Ishikawa (cell line): Measurements from ENCODE around the gene PAFAH2.

Experiments used
- CEBPB ChIP-seq: IDR thresholded peaks from 2 replicates; pipeline ENCODE4 v1.6.1; 2012
- CREB1 ChIP-seq: IDR thresholded peaks from 2 replicates; pipeline ENCODE4 v1.6.1; 2012; ENCODE audit warnings: low read depth
- EGR1 ChIP-seq: IDR thresholded peaks from 2 replicates; pipeline ENCODE4 v1.6.1; 2012
- EP300 ChIP-seq: IDR thresholded peaks from 2 replicates; pipeline ENCODE4 v1.6.1; 2012; ENCODE audit warnings: borderline replicate concordance
- FOXM1 ChIP-seq: IDR thresholded peaks from 2 replicates; pipeline ENCODE4 v1.6.1; 2012; ENCODE audit warnings: low read depth, borderline replicate concordance
- MAX ChIP-seq: IDR thresholded peaks from 2 replicates; pipeline ENCODE4 v1.6.1; 2012
- NFIC ChIP-seq: IDR thresholded peaks from 2 replicates; pipeline ENCODE4 v1.6.1; 2012
- RAD21 ChIP-seq: IDR thresholded peaks from 2 replicates; pipeline ENCODE4 v1.6.1; 2012; ENCODE audit warnings: low read depth
- TAF1 ChIP-seq: IDR thresholded peaks from 2 replicates; pipeline ENCODE4 v1.6.1; 2012; ENCODE audit warnings: low read depth, mild to moderate bottlenecking
- TCF12 ChIP-seq: IDR thresholded peaks from 2 replicates; pipeline ENCODE4 v1.6.1; 2012; ENCODE audit warnings: low read depth
- TEAD4 ChIP-seq: IDR thresholded peaks from 2 replicates; pipeline ENCODE4 v1.6.1; 2012
- USF1 ChIP-seq: IDR thresholded peaks from 2 replicates; pipeline ENCODE4 v1.6.1; 2012
- YY1 ChIP-seq: IDR thresholded peaks from 2 replicates; pipeline ENCODE4 v1.6.1; 2012; ENCODE audit warnings: low read depth
- ZBTB7A ChIP-seq: IDR thresholded peaks from 2 replicates; pipeline ENCODE4 v1.6.1; 2012; ENCODE audit warnings: low read depth
- TF ChIP-seq, protein P1 (sequence below): IDR thresholded peaks from 2 replicates; pipeline ENCODE4 v1.6.1; 2012; ENCODE audit warnings: low read depth, mild to moderate bottlenecking

The PAFAH2 gene

GRCh38 chr1:25936947-25937346, 60.9 kb downstream of the PAFAH2 start:
- TF ChIP-seq TEAD4 = no peak
- TF ChIP-seq FOXM1 = no peak
- TF ChIP-seq RAD21 = no peak
- TF ChIP-seq ZBTB7A = no peak
- TF ChIP-seq, protein P1, sequence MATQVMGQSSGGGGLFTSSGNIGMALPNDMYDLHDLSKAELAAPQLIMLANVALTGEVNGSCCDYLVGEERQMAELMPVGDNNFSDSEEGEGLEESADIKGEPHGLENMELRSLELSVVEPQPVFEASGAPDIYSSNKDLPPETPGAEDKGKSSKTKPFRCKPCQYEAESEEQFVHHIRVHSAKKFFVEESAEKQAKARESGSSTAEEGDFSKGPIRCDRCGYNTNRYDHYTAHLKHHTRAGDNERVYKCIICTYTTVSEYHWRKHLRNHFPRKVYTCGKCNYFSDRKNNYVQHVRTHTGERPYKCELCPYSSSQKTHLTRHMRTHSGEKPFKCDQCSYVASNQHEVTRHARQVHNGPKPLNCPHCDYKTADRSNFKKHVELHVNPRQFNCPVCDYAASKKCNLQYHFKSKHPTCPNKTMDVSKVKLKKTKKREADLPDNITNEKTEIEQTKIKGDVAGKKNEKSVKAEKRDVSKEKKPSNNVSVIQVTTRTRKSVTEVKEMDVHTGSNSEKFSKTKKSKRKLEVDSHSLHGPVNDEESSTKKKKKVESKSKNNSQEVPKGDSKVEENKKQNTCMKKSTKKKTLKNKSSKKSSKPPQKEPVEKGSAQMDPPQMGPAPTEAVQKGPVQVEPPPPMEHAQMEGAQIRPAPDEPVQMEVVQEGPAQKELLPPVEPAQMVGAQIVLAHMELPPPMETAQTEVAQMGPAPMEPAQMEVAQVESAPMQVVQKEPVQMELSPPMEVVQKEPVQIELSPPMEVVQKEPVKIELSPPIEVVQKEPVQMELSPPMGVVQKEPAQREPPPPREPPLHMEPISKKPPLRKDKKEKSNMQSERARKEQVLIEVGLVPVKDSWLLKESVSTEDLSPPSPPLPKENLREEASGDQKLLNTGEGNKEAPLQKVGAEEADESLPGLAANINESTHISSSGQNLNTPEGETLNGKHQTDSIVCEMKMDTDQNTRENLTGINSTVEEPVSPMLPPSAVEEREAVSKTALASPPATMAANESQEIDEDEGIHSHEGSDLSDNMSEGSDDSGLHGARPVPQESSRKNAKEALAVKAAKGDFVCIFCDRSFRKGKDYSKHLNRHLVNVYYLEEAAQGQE = no peak
- TF ChIP-seq TAF1 = no peak
- no peak for TF ChIP-seq MAX
- no peak for TF ChIP-seq USF1
- no peak for TF ChIP-seq EP300
- TF ChIP-seq CEBPB = no peak
- TF ChIP-seq TCF12 = no peak
- no peak for TF ChIP-seq CREB1
- no peak for TF ChIP-seq YY1
- TF ChIP-seq EGR1 = no peak
- TF ChIP-seq NFIC = no peak

GRCh38 chr1:25933479-25934365, 64.1 kb downstream of the PAFAH2 start:
- TF ChIP-seq YY1 (no peak), ZBTB7A (no peak), MAX (no peak), TEAD4 (no peak), EGR1 (no peak), CREB1 (no peak), TAF1 (no peak), CEBPB (no peak), TCF12 (no peak), EP300 (no peak), NFIC (no peak), RAD21 (no peak), FOXM1 (no peak), USF1 (no peak)
- TF ChIP-seq, protein P1 = no peak

DNA sequence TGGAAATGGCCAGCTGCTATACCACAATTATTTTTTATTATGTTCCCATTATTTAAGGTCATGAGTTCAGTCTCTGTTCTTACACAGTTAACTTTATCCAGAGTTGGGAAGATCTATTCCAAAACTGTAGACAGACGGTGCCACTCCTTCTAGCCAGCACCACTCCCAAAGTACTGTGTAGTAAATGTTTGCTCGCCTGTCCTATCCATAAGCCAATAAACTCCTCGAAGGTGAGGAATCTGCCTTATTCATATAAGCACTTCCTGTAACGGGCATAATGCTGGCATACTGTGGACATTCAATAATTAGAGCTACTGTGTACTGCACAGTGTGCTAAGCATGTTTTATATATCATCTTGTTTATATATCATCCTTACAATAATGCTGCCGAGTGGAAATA, 65.5 kb downstream of the PAFAH2 start:
- TF ChIP-seq USF1 (no peak), TCF12 (no peak), RAD21 (no peak), FOXM1 (no peak), NFIC (no peak), MAX (no peak), CEBPB (no peak), EP300 (no peak), ZBTB7A (no peak), EGR1 (no peak), YY1 (no peak)

DNA sequence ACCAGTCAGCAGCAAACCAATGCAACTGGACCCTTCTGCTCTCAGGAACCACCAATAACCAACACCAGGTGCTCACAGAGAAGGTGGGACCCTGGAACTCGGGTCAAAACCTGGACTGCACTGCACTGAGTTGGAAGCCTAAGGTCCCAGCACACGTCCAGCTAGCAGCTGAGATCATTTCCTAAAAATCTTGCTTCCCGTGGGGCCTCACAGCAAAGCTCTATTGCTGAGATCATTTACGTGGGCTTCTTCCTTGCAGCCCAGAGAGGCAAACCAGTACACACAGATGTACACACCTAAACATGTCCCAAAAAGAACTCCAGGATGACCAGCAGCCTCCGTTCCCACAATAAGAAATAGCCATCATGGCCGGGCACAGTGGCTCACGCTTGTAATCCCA, 68.8 kb downstream of the PAFAH2 start:
- TF ChIP-seq NFIC = no peak
- no peak for TF ChIP-seq RAD21
- TF ChIP-seq MAX = no peak
- TF ChIP-seq EP300 = no peak
- no peak for TF ChIP-seq USF1
- no peak for TF ChIP-seq TEAD4
- no peak for TF ChIP-seq TAF1
- no peak for TF ChIP-seq CEBPB
- no peak for TF ChIP-seq EGR1
- no peak for TF ChIP-seq YY1
- no peak for TF ChIP-seq ZBTB7A
- TF ChIP-seq CREB1 = no peak
- TF ChIP-seq FOXM1 = no peak
- TF ChIP-seq, protein P1 = no peak
- no peak for TF ChIP-seq TCF12
